ENCODE data around the gene PSMA2. TPM values are rescaled to one million over a fixed set of nuclear protein-coding genes. Genes with fewer than 3 reads are reported as not detected.

PSMA2 gene
- polyA plus RNA-seq, 1 of the 3 experiments (the other 2 are of a cell fraction), result 101 TPM

DNA sequence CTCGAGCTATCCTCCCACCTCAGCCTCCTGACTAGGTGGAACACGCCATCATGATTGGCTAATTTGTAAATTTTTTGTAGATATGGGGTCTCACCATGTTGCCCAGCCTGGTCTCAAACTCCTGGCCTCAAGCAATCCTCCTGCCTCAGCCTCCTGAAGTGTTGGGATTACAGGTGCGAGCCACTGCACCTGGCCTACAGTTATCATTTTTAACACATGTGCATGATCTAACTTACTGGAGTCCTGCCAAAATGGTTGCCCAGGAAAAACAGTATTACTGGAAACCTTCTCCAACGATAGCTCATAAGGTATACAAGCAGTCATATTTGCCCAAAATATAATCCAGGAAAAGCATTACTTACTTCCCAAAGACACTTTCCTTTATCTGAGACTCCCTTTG lies 20.4 kb upstream of the PSMA2 start:
- H3K4me2 ChIP-seq, result no peak overlapping the region
- no peaks in the 10 kb centered on the region for H4K20me1 ChIP-seq (ENCODE audit: insufficient read depth)
- no peaks in the 10 kb centered on the region for H3K79me2 ChIP-seq (ENCODE audit: insufficient read depth)
- no peaks in the 10 kb centered on the region for H3F3A ChIP-seq (replicated peaks; ENCODE audit: insufficient read depth)
- ChIA-PET POLR2A (no interaction called here), CTCF (interaction anchor here (1.1 to 5.2 kb wide), 3 partner anchors 11 to 21 kb away, joined by 3 to 38 read pairs (median 7); partner anchors contain the start of genes MRPL32 and PSMA2)
- H3K4me1 ChIP-seq (ENCODE audit: control insufficient read depth in 1 of 2, insufficient read depth in 2 of 2, low read depth in 1 of 2, low read length in 1 of 2), result no peaks in the 10 kb centered on the region
- no peak overlapping the region for H3K4me3 ChIP-seq (ENCODE audit: low read depth in 2 of 2, low read length in 1 of 2)
- no peak overlapping the region for H2AFZ ChIP-seq (ENCODE audit: low read depth)
- no peak overlapping the region for H3K27ac ChIP-seq (ENCODE audit: low read depth in 2 of 2, low read length in 1 of 2)
- TF ChIP-seq TAF1 (IDR thresholded peaks at IDR 0.05; ENCODE audit: borderline replicate concordance, low read depth, low read length), result no peak
- TF ChIP-seq CTCF (IDR thresholded peaks at IDR 0.05), result no peak
- TF ChIP-seq, protein P1, sequence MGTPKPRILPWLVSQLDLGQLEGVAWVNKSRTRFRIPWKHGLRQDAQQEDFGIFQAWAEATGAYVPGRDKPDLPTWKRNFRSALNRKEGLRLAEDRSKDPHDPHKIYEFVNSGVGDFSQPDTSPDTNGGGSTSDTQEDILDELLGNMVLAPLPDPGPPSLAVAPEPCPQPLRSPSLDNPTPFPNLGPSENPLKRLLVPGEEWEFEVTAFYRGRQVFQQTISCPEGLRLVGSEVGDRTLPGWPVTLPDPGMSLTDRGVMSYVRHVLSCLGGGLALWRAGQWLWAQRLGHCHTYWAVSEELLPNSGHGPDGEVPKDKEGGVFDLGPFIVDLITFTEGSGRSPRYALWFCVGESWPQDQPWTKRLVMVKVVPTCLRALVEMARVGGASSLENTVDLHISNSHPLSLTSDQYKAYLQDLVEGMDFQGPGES (IDR thresholded peaks at IDR 0.05; ENCODE audit: low read depth, low read length), result no peak
- no peak for TF ChIP-seq PBX3 (IDR thresholded peaks at IDR 0.05)
- no peak for TF ChIP-seq NFIC (IDR thresholded peaks at IDR 0.05; ENCODE audit: borderline replicate concordance)
- TF ChIP-seq RFX5 (IDR thresholded peaks at IDR 0.05; ENCODE audit: low read length), result no peak
- no peak for TF ChIP-seq MXI1 (IDR thresholded peaks at IDR 0.05; ENCODE audit: low read depth, low read length)
- no peak for TF ChIP-seq SMC3 (IDR thresholded peaks at IDR 0.05; ENCODE audit: low read depth, low read length)
- TF ChIP-seq RAD21 (IDR thresholded peaks at IDR 0.05; ENCODE audit: low read length), result no peak
- TF ChIP-seq SIN3A (IDR thresholded peaks at IDR 0.05; ENCODE audit: borderline replicate concordance, low read depth, low read length), result no peak
- no peak for TF ChIP-seq MEF2A (IDR thresholded peaks at IDR 0.05; ENCODE audit: borderline replicate concordance, low read depth)
- WGBS (ENCODE audit: low lambda C conversion rate), result 7% methylated on average over 4 of the region's 4 CpGs
- no peaks in the 10 kb centered on the region for H3K27me3 ChIP-seq (ENCODE audit: insufficient read depth)
- no peaks in the 10 kb centered on the region for H3K9me2 ChIP-seq
- no peak overlapping the region for H3K9ac ChIP-seq
- no peaks in the 10 kb centered on the region for H3K9me3 ChIP-seq
- DNase-seq, result no peak
- H3K36me3 ChIP-seq (replicated peaks in 1 of 2; ENCODE audit: control insufficient read depth in 1 of 2, insufficient read depth in 2 of 2, low read length in 1 of 2), result no peaks in the 10 kb centered on the region

- Histone ChIP-seq H3K27me3 (ENCODE audit: insufficient read depth) (no peaks in the 10 kb centered on the region), H3K36me3 (replicated peaks in 1 of 2; ENCODE audit: control insufficient read depth in 1 of 2, insufficient read depth in 2 of 2, low read length in 1 of 2) (no peaks in the 10 kb centered on the region), H3F3A (replicated peaks; ENCODE audit: insufficient read depth) (no peaks in the 10 kb centered on the region), H3K4me3 (ENCODE audit: low read depth in 2 of 2, low read length in 1 of 2) (no peak overlapping the region), H3K9me3 (no peaks in the 10 kb centered on the region), H3K9ac (no peak overlapping the region), H4K20me1 (ENCODE audit: insufficient read depth) (no peaks in the 10 kb centered on the region), H3K27ac (ENCODE audit: low read depth in 2 of 2, low read length in 1 of 2) (no peak overlapping the region), H2AFZ (ENCODE audit: low read depth) (no peak overlapping the region), H3K4me1 (ENCODE audit: control insufficient read depth in 1 of 2, insufficient read depth in 2 of 2, low read depth in 1 of 2, low read length in 1 of 2) (no peaks in the 10 kb centered on the region; a peak in 1 of 4 replicates), H3K79me2 (ENCODE audit: insufficient read depth) (no peaks in the 10 kb centered on the region), H3K9me2 (no peaks in the 10 kb centered on the region), H3K4me2 (no peak overlapping the region)
- WGBS (ENCODE audit: low lambda C conversion rate), result 26% methylated on average over 3 of the region's 3 CpGs
- ChIA-PET CTCF (interaction anchor here (1.3 to 5.2 kb wide), 3 partner anchors 9 to 570 kb away, joined by 3 to 38 read pairs (median 7); no protein-coding TSS in a partner anchor), POLR2A (no interaction called here)
- DNase-seq, result no peak
- TF ChIP-seq FOXM1 (IDR thresholded peaks at IDR 0.05; ENCODE audit: low read depth), result no peak
- no peak for TF ChIP-seq GATA2 (CRISPR knock-in tag; IDR thresholded peaks at IDR 0.05)
- no peak for TF ChIP-seq YY1 (IDR thresholded peaks at IDR 0.05; ENCODE audit: low read depth)
- TF ChIP-seq, protein P2, sequence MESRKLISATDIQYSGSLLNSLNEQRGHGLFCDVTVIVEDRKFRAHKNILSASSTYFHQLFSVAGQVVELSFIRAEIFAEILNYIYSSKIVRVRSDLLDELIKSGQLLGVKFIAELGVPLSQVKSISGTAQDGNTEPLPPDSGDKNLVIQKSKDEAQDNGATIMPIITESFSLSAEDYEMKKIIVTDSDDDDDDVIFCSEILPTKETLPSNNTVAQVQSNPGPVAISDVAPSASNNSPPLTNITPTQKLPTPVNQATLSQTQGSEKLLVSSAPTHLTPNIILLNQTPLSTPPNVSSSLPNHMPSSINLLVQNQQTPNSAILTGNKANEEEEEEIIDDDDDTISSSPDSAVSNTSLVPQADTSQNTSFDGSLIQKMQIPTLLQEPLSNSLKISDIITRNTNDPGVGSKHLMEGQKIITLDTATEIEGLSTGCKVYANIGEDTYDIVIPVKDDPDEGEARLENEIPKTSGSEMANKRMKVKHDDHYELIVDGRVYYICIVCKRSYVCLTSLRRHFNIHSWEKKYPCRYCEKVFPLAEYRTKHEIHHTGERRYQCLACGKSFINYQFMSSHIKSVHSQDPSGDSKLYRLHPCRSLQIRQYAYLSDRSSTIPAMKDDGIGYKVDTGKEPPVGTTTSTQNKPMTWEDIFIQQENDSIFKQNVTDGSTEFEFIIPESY (IDR thresholded peaks at IDR 0.05; ENCODE audit: borderline replicate concordance, low read depth), result no peak
- no peak for TF ChIP-seq NRF1 (IDR thresholded peaks at IDR 0.05; ENCODE audit: low read depth, low read length)
- TF ChIP-seq RFX5 (IDR thresholded peaks at IDR 0.05; ENCODE audit: low read length), result no peak
- TF ChIP-seq CHD2 (IDR thresholded peaks at IDR 0.05; ENCODE audit: low read length, partially characterized antibody), result no peak
- no peak for TF ChIP-seq MXI1 (IDR thresholded peaks at IDR 0.05; ENCODE audit: low read depth, low read length)
- no peak for TF ChIP-seq TCF12 (IDR thresholded peaks at IDR 0.05)
- TF ChIP-seq, protein P3, sequence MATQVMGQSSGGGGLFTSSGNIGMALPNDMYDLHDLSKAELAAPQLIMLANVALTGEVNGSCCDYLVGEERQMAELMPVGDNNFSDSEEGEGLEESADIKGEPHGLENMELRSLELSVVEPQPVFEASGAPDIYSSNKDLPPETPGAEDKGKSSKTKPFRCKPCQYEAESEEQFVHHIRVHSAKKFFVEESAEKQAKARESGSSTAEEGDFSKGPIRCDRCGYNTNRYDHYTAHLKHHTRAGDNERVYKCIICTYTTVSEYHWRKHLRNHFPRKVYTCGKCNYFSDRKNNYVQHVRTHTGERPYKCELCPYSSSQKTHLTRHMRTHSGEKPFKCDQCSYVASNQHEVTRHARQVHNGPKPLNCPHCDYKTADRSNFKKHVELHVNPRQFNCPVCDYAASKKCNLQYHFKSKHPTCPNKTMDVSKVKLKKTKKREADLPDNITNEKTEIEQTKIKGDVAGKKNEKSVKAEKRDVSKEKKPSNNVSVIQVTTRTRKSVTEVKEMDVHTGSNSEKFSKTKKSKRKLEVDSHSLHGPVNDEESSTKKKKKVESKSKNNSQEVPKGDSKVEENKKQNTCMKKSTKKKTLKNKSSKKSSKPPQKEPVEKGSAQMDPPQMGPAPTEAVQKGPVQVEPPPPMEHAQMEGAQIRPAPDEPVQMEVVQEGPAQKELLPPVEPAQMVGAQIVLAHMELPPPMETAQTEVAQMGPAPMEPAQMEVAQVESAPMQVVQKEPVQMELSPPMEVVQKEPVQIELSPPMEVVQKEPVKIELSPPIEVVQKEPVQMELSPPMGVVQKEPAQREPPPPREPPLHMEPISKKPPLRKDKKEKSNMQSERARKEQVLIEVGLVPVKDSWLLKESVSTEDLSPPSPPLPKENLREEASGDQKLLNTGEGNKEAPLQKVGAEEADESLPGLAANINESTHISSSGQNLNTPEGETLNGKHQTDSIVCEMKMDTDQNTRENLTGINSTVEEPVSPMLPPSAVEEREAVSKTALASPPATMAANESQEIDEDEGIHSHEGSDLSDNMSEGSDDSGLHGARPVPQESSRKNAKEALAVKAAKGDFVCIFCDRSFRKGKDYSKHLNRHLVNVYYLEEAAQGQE (IDR thresholded peaks at IDR 0.05; ENCODE audit: low read depth, low read length), result no peak
- no peak for TF ChIP-seq ELF1 (IDR thresholded peaks at IDR 0.05)
Observed at GRCh38 chr7:42950417-42950816, 18.4 kb upstream of the PSMA2 start.

Measured in SK-N-SH (cell line).